Stimulated activated CD4-positive, alpha-beta T cell treated with anti-CD3 and anti-CD28 coated beads, Interleukin-4, amount 100 ng/mL, for 1 hour (primary cell): ENCODE results near the gene RHBDD3.

Experiments
- DNase-seq: peaks from one replicate; pipeline ENCODE4 v3.0.0-alpha.2; 2020

Gene RHBDD3

DNA sequence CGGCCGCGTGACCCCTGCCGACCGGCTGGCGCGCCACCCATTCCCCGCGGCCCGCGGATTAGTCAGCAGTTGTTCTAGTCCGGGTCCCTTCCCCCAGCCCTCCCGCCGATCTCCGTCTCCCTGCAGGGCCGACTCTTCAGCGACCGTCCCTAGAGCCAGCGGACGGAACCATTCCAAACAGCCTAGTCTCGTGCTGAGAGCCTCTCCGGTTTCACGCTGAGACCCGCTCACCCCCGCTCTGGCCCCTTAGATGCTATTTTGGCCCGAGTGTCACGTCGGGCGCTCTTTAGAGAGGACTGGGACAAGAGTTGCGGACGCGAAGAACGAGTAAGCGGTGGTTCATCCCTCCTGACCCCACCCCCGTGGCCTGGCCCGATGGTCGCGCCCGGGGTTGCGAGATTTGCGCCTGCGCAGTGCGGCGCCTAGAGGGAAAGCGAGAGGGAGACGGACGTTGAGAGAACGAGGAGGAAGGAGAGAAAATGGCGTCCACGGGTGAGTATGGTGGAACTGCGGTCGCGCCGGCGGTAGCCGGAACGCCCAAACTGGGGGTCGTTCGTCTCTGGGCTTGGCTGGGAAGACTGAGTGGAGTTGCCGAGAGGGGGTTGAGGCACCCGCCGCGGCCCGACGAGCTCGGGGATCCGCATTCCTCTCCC lies at the start of gene RHBDD3, which contains the start of gene EWSR1:
RHBDD3 (minus strand) TSS at position 124 of the 653 bp plus-strand sequence. CDS start 2,355 bp downstream, outside the sequence.
EWSR1 (plus strand) TSS at position 411 of the 653 bp plus-strand sequence; CDS start at position 480, 69 bp downstream.
- peak; percentile 95 for DNase-seq

DNA sequence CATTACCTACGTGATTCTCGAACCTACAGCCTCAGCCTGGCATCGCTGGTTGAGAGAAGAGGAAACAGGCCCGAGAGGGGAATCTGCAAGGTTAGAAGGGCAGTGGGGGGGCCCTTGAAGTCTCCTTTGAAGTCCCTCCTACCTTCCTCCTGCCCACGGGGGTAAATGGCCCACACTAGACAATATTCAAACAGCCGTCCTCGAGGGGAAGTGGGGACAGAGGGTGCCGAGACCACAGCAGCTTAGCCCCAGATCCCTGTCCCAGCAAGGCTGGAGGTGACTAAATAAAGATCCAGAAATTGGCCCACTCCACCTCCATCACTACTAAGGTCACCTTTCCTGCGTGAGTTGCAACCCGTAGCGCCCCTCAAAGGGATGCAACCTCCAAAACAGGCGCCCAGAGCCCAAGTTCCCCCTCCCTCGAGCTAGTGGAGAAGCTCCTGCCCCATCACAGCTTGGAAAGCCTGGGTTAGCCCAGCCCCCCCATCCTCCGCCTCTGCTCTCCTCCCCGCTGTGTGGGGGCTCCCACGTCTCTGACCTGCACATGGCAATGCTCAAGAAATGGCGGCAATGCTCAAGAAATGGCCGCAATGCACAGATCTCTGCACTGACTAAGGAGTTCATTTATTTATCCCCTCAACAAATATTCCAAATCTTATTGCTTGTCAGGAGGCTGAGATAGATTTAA lies 48.5 kb upstream of the RHBDD3 start:
- no peak for DNase-seq

DNA sequence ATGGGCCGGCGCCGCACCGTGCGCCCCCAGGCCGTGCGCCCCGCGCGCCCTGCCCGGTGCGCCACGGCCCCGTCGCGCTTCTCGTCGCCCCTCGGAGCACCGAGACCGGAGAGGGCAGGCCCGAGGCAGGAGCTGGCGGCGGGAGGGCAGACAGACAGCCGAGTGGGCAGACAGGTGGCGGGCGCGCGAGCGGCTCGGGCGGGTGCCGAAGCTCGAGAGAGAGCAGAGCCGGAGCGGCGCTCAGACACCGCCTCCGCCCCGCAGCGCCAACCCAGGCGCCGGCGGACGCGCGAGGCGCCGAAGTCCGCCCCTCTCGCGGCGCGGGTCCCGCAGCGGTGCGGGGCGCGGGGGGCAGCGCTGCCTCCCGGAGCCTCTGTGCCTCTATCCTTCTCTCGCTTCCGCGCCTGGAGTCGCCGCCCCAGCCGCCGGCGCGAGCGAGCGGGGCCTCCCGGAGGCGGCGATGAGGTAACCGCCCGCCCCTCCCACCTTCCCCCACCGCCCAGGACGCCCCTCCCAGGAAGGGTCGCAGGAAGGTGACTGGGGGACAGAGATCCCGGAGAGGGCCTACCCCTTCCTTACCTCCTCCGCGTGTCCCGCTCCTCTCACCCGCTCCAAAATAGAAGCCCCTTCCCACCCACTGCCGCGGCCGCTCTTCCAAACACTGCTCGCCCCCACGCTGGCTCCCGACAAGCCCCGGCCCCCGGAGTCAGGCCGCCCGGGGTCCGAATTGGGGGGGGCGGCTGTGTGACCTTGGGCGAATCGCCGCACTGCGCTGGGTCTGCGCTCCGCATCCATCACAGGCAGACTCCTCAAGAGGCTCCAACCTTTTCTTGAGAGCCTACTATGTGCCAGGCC lies 47.7 kb upstream of the RHBDD3 start, which contains the start of gene RASL10A:
RASL10A (minus strand) TSS at position 412 of the 855 bp plus-strand sequence. CDS start 451 bp downstream, outside the sequence.
- no peak for DNase-seq

DNA sequence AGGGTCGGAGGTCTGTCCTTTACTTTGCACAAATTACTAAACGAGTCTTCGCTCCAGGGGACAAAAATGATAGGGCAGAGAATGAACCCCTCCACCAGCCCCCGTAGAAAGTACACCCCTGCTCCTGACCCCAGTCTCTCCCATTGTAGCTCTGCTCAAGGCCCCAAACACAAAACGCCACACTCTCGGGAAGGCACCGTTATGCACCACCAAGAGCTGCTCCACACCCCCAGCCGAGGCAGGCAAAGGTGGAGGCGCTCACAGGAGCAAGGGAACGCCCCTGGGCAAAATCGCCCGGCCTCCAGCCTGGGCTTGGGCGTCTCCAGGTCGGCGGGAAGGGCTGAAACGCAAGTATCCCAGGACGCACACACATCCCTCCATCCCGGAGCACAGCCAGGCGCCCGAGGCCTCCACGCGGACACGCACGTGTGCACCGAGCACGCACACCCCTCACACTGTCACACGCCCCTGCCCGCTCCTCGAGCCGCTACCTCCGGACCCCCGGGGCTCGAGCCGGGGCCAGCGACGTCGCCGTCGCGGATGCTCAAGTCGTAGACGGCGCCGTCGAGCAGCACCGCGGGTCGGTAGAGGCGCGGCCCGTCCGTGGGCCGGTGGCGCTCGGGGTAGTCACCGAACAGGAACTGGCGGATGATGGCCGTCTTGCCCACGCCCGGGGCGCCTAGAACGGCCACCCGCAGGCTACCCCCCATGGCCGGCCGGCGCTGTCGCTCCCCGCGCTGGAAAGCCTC lies 46.9 kb upstream of the RHBDD3 start:
- no peak for DNase-seq

DNA sequence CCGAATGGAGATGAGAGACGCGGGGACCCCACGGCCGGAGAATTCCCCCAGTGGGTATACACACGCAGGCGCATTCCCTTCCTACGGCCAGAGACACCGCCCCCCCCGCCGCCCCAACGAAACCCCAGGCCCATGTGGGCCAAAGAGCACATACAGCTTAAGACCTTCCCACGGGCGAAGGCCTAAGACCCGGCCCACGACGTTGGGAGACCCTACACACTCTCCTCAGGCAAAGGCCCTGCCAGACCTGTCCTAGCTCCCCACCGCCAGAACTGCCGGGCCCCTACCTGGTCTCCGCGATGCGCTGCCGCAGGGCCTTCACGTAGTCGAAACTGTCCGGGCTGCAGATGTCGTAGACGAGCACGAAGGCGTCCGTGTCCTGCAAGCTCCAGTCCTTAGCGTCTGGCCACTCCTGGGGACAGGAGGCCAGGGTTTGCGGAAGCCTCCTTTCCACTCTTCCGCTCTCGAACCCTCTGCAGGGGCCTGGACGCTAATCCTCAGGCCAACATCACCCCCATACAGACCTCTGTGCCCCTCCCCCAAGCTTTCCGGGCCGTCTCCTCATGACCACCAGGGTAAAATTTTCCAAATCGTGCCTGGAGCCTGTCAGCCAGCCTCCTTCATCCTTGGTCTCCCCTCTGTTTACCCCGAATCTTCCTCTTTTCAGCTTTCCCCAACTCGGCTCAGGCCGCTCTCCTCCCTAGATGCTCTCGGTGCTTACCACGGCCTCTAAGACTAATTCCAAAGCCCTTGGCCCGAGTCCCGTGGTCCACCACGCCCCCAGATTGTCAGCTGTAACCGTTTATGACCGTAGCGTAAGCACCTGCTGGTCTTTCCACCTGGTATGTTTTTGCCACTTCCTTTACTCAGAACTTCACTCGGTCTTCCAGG lies 46.0 kb upstream of the RHBDD3 start:
- DNase-seq, result no peak

DNA sequence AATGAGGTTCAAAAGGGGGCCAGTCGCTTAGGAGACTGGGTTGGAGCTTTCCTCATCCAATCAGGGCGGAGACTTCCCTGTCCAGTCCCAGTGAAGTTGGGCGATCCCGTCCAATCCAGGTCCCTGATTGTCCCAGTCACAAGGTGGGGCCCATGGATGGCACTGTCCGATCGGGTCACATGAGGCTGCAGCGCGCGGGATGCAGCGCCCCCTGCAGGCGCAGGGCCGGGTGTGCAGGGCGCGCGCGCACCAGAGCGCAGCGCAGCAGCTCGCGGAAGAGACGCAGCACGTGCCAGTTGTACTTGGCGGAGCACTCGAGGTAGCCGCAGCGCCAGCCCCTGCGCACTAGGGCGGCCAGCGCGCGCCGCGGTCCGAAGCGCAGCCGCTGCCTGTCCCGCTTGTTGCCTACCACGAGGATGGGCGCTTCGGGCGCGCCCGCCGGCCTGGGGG lies 45.4 kb upstream of the RHBDD3 start:
- no peak for DNase-seq

DNA sequence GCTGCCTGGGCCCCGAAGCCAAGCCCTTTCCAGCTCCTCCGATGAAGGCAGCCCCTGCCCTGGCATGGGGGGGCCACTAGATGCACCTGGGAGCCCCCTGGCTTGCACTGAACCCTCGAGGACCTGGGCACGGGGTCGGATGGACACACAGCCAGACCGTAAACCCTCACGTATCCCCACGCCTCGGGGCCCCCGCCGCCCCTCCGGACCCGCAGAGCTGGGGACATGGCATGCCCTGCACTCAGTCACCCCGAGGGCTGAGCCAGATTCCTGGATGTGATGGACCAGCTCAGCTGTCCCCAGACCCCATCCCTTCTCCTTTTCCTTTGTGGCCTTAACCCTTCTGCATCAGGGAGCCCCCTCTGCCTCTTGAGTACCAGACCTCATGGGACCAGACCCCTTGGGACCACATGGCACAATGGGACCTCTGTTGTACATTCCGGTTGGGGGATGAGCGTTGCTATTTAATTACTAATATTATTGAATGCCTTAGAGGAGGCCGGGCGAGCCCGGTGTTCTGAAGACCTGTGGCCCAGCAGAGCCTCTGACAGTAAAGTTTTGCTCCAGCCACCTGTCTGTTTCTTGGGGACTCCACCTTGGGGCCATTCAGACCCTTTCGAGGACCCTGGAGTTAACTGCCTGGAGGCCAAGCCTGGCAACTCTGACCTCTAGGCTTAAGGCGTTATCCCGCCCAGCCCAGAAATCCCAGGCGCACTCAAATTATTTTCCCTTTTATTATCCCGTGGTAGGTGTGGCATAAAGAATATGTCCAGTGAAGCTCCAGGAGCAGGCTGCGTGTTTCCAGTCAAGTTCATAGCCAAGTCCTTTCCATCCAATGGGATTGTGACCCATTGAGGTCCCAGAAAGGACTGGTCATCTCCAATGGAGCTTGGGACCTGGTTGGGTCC lies 44.7 kb upstream of the RHBDD3 start:
- DNase-seq, result no peak

DNA sequence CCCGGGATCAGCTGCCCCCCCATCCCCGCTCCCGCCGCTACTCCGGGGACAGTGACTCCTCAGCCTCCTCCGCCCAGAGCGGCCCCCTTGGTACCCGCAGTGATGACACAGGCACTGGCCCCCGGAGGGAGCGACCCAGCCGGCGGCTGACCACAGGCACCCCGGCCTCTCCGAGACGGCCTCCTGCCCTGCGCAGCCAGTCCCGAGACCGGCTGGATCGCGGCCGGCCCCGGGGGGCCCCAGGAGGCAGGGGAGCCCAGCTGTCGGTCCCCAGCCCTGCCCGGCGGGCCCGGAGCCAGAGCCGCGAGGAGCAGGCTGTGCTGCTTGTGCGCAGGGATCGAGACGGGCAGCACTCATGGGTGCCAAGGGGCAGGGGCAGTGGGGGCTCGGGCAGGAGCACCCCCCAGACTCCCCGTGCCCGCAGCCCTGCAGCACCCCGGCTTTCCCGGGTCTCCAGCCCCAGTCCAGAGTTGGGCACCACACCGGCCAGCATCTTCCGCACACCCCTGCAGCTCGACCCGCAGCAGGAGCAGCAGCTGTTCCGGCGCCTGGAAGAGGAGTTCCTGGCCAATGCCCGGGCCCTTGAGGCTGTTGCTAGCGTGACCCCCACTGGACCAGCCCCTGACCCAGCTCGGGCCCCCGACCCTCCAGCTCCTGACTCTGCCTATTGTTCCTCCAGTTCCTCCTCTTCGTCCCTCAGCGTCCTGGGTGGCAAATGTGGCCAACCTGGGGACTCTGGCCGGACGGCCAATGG lies 43.9 kb upstream of the RHBDD3 start:
- DNase-seq, result no peak

DNA sequence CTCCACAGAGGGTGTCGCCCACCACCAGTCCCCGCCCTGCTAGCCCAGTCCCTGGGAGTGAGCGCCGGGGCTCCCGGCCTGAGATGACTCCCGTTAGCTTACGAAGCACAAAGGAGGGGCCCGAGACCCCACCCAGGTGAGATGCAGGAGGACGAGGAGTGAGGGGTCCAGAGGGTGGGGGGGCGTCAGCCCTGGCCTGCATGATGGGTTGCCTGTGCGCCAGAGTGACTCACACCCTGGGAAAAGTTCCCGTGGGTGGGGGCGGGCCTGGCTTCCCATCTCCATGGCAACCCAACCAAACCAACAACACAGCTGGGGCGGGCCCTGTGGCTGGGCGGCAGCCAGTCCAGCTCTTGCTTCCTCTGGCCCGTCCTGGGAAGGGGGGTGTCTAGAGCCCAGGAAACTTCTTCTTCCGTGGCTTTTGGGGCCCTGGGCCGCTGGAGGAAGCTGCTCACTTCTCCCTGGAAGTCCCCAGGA lies 43.1 kb upstream of the RHBDD3 start:
- DNase-seq, result peak; percentile 60

DNA sequence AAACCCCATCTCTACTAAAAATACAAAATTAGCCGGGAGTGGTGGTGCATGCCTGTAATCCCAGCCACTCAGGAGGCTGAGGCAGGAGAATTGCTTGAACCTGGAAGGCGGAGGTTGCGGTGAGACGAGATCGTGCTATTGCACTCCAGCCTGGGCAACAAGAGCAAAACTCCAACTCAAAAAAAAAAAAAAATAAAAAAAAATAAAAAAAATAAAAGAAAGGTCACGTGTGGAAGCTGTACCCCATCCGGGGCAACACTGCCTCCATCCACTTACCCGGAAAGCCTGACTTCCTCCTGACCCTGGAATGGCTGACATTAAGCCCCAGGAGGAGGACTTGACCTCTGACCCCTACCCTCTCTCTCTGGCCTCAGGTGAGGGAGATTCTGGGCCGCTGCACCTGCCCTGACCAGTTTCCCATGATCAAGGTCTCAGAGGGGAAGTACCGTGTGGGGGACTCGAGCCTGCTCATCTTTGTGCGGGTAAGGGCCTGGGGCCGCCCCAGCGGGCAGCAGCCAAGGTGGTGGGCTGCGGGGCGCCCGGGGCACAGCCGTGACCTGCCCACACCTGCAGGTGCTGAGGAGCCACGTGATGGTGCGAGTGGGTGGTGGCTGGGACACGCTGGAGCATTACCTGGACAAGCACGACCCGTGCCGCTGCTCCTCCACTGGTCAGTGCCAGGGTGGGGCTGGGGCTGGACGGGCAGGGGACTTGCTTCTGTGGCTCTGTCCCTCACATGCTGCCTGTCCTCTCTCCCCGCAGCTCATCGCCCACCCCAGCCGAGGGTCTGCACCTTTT lies 42.5 kb upstream of the RHBDD3 start:
- no peak for DNase-seq

DNA sequence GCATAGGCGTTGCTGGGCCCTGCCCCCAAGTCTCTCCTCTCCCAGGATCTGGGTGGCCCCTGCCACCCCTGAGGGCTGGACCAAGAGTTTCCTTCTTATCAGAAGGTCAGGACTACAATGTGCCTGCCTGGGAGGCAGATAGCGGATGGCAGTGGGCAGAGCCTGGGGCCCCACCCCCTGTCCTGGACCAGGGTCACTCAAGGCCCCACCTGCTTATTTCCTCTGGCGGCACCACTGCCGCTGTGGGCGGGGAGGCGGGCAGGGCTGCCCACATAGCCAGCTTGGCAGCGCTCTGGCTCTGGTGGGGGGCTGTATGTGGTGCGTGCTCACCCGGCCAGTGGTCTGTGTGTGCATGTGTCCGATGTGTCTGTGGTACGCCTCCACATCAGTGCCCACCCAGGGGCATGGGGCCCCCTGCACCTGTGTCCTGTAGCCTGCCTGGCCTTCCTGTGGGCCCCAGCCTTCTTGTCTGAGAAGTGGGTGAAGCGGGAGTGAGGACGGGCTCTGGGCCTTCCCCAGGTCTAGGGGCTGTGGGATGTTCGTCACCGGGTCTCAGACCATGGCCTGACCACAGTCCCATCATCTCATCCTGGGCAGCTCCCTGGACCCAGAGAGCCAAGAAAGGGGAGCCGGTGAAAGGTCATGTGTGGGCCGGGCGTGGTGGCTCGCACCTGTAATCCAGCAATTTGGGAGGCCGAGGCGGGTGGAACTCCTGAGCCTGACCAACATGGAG lies 41.7 kb upstream of the RHBDD3 start:
- no peak for DNase-seq

DNA sequence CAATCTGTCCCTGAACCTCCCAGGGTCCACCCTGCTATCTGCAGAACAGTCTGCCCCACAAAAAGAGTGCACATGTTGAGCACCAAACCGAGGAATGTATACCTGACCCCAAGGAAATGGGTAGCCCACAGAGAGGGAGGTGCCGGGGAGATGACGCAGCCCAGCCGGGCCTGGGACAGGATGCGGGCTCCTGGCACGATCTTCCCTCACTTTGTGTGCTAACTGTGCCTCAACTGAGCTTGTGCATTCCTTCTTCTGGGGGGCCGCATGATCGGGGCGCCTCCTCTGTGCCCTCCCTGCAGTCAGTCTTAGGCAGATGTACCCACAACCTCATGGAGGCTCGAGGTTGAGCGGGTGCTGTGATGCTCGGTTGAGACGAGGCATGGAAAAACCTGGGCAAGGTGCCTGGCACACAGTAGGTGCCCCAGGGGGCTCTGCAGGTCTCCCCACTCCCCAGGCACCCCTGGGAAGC lies 41.0 kb upstream of the RHBDD3 start:
- DNase-seq, result no peak

DNA sequence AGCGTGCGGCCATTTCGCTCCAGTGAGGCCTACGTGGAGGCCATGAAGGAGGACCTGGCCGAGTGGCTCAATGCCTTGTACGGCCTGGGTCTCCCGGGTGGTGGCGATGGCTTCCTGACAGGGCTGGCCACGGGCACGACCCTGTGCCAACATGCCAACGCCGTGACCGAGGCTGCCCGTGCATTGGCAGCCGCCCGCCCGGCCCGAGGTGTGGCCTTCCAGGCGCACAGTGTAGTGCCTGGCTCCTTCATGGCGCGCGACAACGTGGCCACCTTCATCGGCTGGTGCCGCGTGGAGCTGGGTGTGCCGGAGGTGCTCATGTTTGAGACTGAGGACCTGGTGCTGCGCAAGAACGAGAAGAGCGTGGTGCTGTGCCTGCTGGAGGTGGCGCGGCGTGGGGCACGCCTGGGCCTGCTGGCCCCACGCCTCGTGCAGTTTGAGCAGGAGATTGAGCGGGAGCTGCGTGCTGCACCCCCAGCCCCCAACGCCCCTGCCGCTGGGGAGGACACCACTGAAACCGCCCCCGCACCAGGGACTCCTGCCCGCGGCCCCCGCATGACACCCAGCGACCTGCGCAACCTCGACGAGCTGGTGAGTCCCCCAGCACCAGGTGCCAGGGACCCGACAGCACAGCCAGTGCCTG lies 40.5 kb upstream of the RHBDD3 start:
- DNase-seq, result no peak

DNA sequence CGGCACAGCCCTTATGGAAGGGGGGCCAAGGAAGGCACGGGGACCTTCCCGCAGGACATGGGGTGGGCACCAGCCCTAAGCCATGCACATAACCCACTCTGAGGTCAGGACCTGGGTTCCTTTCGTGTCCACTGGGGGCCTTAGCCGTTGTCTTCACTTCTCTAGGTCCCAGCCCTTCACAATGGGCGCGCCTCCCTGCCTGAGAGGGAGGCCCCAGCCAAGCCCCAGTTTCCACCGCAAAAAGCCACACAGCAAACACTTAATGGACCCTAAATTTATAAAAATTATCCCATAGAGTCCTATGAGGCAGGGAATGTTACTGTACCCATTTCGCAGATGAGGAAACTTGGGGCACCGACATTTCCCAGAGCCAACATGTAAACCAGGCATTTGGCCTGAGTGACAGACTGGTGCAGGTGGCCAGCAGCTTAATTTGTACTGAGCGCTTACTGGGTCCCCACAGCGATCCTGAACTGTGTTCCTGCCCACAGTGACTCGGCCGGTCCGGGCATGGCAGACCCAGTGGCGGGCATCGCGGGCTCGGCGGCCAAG lies 39.9 kb upstream of the RHBDD3 start:
- DNase-seq, result no peak

DNA sequence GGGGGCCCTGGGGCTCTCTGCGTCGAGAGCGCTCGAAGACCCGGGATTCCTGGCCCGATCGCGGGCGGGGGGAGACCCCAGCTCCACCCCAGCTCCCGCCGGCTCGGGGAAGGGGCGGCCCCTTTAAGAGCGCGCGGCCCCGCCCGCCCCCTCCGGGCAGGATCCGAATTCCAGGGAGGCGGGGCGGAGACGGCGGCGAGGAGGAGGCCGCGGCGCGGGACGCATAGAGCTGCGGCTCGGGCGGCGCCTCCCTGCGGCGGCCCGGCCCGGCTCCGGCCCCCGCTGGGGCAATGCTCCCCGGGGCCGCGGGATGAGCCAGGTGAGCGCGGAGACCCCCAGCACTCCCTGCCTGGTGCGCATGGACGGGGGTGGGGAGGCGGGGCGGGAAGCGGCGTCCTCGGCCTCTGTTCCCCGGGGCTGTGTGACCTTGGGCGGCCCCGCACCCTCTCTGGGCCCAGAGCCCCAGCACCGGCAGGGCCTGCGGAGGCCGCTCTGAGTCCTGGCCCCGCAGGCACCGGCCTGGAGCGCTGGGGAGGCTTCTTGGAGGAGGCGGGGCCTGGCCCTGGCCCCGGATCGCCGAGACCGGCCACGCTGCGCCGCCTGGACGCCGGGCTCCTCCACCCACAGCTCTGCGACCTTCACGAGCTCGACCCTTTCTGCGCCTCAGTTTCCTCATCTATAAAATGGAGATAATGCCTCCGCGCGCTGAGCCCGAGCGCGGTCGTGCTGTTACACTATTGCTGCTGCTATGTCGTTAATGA lies 39.2 kb upstream of the RHBDD3 start:
- peak; percentile 40 for DNase-seq
